ENCODE data around the gene NKD2. TPM values are rescaled to one million over a fixed set of nuclear protein-coding genes. Genes with fewer than 3 reads are reported as not detected.
A peak's percentile ranks its signal among the peaks of the same experiment; 100 is the strongest.
"Not testable (repeated sequence)": the region's sequence is repeated elsewhere in the genome, so short reads cannot be mapped to it uniquely, and the experiment has no call there.

The NKD2 gene
- polyA plus RNA-seq, 3 donors: 16.4 to 21.1 (median 20.5) TPM

DNA sequence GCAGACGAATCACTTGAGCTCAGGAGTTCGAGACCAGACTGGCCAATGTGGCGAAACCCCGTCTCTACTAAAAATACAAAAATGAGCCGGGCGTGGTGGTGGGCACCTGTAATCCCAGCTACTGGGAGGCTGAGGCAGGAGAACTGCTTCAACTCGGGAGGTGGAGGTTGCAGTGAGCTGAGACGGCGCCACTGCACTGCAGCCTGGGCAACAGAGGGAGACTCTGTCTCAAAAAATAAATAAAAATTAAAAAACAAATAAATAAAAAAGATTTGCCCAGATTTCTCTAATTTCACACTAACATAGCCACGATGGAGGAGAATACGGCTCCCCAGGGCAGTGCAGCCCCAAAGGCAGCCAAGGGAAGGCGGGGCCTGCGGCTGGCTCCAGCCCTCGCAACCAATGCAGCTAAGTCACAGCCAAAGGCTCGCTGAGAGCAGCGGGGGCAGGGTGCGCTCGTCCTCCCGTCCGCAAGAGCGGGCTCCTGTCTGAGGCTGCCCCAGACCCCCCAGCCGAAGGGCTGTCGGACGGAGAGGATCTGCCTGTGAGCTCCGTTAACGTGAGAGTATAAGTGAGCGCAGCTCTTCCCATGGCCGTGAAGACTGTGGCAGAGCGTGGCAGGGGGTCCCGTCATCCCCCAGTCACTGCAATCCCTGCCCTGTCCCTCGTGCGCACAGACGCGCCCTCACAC lies 59.7 kb downstream of the NKD2 start:
- no peak for DNase-seq

- no peak for DNase-seq
Observed at GRCh38 chr5:1068895-1069719, 60.5 kb downstream of the NKD2 start.

GRCh38 chr5:1069720-1070088 lies 61.1 kb downstream of the NKD2 start:
- no peak for DNase-seq

DNA sequence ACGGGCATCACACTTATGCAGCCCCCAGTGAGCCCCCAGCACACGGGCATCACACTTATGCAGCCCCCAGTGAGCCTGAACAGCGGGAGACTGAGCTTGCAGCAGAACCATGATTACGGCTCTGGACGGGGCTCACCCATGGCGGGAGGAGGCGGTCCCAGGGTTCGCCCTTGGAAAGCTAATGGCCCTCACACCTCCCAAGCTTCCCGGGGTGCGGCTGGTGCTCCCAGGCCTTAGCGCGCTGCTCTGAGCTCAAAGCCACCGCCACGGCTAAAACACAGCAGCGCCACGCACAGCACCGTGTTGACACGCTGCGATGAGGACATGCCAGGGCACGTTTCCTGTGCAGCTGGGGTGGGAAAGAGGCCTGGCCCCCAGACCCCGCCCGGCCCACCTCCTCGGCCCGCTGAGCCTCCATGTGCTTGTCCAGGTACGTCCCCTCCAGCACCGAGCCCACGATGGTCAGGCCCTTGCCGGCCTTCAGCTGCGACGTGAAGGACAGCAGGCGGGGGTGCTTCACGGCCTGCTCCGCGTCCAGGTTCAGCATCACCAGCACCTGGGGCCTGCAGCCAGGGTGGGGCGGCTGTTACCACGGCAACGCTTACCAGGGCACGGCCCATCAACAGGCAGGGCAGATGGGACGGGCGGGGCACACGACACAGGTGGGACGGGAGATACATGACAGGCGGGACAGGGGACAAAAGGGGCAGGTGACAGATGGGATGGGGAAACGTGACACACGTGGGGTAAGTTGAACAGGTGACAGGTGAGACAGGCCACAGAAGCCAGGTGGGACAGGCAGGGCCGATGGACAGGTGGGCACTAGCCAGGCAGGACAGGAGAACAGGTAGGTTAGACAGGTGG lies 64.9 kb downstream of the NKD2 start:
- no peak for DNase-seq

DNA sequence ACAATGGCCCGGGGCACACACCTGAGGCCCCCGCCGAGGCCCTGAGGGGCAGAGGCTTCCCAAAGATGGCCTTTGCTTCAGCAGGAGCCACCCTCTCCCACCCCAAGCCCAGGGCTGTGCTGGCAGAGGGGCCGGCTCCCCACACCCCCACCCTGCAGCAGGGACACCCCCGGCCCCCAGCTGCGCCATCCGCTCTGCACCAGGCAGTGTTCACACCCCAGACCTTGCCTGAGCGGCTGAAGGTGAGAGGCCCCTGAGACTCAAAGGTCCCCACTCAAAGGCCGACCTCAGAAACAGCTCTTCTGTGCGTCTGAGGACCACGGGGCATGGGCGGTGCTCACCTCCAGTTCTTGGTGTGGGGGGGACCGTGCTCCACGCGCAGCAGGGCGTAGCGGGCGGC lies 65.6 kb downstream of the NKD2 start:
- no peak for DNase-seq

GRCh38 chr5:1074816-1075554 lies 66.4 kb downstream of the NKD2 start:
- DNase-seq: no peak

- no peak for DNase-seq
Observed at GRCh38 chr5:1075555-1075881, 66.9 kb downstream of the NKD2 start.

DNA sequence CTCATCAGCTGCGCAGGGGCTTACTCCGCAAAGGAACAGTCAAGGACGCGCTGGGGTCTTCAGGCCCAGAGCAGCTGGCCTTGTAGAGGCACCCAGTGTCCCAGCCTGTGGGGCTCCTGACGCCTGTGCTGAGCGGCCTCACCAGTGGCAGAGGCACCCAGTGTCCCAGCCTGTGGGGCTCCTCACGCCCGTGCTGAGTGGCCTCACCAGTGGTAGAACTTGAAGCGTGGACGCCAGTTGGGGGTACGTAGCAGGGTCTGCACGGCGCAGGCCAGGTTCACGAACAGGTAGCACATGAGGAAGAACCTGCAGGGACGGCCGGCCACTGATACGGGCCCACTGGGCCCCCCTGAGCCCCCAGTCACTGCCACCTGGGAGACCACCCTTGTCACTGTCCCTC lies 67.3 kb downstream of the NKD2 start:
- no peak for DNase-seq

DNA sequence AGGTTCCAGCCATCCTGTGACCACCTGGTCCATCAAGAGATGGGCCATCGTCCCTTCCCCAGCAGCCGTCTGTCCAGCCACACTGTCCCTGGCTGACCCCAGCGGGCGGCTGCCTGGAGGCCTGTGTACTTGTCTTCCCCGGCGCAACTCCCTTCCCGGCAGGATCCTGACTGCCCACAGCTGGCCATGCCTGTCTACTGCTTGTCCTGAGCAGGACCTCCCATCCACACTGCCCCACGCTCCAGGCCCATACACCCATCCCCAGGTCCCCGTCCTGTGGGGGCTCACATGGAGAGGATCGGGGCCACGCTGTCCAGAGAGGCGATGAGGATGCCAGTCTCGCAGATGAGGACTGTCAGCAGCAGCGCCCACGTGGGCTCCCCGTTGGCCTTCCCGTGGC lies 67.8 kb downstream of the NKD2 start:
- no peak for DNase-seq

- DNase-seq: no peak
Observed at GRCh38 chr5:1077026-1077425, 68.4 kb downstream of the NKD2 start.

DNA sequence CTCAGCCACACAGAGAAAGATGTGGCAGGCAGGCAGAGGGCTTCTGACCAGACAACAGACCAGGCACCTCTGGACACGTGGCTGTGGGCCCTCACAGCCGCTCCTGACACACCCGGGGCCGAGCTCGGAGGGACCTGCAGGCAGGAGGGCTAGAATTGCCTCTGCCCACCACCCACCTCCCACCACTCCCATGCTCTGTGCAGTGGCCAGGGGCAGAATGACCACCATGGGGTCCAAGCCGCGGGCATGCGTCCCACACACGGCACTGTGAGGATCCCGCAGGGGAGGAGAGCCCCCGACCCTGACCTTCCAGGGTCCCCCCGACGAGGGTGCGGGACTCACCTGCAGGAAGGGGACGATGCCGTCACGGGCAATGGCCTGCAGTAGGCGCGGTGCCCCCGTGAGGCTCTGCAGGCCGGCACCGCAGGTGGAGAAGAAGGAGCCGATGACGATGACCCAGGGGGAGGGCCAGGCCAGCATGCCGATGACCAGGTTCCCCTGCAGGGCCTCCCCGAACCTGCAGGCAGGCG lies 69.0 kb downstream of the NKD2 start:
- DNase-seq: no peak

DNA sequence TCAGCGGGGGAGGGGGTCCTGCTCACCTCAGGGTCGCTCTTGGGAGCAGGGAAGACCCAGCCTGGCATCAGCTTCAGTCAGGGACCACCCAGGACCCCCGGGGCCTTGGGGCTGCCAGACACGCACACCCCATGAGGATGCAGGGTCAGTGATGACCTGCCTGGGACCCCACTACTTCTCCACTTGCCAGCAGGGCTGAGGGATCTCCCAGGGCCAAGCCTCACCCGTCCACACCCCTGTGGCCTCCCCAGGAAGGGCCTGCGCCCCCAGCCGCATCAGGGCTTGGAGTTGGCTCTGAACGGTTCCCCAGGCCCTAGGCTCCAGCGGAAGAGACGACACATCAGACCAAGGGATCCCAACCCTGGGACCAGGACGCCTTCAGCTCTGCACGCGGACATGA lies 69.6 kb downstream of the NKD2 start:
- DNase-seq: no peak

DNA sequence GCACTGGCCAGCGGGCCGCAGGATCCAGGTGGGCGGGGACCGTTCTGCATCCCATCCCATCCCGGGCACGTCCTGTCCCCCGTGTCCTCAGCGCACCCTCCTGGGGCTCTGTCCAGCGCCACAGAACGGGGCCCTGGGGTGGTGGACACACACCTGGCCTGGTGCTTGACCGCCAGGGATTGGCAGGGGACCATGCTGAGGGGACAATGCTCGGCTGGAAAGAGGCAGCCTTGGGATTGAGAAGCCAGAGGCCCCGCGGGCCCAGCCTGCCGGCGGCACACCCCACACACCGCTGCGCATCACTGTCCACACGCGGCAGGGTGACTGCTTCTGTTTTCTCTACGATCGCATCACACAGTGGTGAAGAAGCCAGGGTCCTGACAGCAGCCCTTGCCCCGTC lies 70.2 kb downstream of the NKD2 start:
- DNase-seq: no peak

GRCh38 chr5:1079486-1079885 lies 70.9 kb downstream of the NKD2 start:
- no peak for DNase-seq

DNA sequence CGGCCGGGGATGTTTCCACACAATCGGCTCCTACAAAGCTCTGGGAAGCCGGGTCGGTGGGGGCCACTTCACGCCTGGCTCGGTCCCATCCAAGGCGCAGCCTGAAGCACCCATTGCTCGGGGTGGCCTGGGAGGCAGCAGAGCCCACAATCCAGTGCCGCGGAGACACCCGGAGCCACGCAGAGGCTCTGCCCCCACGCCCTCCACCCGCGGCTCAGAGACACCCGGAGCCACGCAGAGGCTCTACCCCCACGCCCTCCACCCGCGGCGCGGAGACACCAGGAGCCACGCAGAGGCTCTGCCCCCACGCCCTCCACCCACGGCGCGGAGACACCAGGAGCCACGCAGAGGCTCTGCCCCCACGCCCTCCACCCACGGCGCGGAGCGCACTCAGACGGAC lies 71.4 kb downstream of the NKD2 start:
- DNase-seq: no peak

DNA sequence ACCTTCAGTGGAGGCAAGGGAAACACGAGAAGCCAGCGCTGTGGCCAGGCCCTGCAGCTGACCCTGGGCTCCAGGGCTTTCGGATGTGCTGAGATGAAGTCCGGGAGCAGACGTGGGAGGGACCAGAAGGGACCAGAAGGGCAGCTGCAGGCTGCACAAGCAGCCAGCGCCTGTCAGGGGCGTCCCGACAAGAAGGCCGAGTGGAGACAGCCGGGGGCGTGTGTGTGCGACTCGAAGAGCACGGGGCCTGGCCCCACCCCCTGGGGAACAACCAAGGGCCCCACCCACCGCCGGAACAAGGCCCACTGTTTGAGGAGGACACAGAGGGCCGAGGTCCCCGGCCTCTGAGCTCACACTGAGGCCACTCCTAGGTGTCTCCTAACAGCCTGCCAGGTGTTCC lies 71.8 kb downstream of the NKD2 start:
- peak; percentile 37 for DNase-seq

- no peak for DNase-seq
Observed at GRCh38 chr5:1081519-1081918, 72.9 kb downstream of the NKD2 start.

DNA sequence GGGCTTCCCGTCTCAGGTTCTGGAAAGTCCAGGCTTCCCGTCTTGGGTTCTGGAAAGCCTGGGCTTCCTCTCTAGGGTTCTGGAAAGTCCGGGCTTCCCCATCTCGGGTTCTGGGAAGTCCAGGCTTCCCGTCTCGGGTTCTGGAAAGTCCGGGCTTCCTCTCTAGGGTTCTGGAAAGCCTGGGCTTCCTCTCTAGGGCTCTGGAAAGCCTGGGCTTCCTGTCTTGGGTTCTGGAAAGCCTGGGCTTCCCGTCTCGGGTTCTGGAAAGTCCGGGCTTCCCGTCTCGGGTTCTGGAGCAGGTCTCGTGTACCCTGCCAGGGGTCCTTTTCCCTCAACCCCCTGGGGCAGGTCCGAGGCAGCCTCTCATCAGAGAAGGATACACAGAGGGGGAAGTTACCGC lies 74.4 kb downstream of the NKD2 start:
- not testable (repeated sequence) for DNase-seq

GRCh38 chr5:1083823-1084605 lies 75.4 kb downstream of the NKD2 start:
- DNase-seq: no peak

DNA sequence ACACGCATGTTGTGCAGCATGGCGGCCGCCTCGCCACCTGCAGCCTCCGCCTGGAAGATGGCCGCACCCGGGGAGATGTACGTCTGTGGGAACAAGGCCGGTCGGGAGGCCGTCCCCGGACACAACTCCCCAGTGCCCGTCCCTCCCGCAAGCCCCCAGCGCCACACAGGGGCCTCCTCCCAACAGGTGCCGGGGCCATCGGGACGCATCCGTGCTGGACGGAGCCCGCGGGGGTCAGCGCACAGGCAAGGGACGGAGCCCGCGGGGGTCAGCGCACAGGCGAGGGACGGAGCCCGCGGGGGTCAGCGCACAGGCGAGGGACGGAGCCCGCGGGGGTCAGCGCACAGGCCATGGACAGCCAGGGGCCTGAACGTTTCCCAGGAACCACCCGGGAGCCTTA lies 76.8 kb downstream of the NKD2 start:
- no peak for DNase-seq

GRCh38 chr5:1086137-1086536 lies 77.5 kb downstream of the NKD2 start:
- no peak for DNase-seq
